Measurements from ENCODE around the gene CDK15.
"Not testable (repeated sequence)": the region's sequence is repeated elsewhere in the genome, so short reads cannot be mapped to it uniquely, and the experiment has no call there.

The CDK15 gene

DNA sequence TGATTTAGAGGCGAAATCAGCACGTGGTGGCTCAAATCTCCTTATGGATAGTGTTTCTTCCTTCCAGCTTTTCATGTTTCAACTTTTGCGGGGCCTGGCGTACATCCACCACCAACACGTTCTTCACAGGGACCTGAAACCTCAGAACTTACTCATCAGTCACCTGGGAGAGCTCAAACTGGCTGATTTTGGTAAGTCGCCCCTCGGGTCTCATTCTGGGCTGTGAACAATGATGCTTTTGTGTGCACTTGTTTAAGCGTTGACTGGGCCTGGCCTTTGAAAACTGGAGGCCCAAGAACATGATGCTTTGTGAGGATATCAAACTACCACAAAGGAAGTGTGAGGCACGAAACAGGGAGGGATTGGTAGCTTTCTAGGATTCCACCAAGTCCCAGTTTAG is 27.4 kb downstream of the CDK15 start:
- DNase-seq: no peak

GRCh38 chr2:201835066-201835465 is 28.7 kb downstream of the CDK15 start:
- DNase-seq: no peak

DNA sequence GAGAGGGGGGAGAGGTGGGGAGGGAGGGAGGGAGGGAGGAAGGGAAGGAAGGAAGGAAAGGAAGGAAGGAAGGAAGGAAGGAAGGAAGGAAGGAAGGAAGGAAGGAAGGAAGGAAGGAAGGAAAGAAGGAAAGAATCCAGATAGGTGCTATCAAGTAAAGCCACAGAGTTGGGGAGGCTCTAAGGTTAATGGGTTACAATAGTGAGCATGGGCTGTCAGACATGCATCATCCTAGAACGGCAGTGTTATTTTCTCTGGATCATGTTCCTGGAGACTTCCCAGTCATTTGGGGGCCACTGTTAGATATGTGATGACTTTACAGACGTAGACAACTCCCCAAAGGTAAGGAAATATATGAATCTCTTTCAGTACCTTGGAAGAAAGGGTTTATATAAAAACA is 31.1 kb downstream of the CDK15 start:
- DNase-seq: no peak

GRCh38 chr2:201837824-201838431 is 31.6 kb downstream of the CDK15 start:
- no peak for DNase-seq

GRCh38 chr2:201839727-201840126 is 33.4 kb downstream of the CDK15 start:
- DNase-seq: no peak

DNA sequence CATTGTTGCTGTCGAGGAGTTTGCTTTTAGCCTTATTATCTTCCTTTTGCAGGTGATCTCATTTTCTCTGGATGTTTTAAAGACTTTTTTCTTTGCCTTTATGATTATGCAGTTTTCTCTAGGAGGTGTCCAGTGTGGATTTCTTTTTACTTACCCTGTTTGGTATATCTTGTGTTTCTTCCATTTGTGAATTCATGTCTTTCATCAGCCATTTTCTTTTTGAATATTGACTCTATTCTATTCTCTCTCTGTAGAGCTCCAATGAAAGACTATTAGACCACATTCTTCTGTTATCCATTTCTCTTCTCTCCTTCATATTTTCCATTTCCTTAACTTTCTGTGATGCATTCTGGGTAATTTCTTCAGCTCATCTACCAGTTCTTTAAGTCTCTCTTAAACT is 34.4 kb downstream of the CDK15 start:
- no peak for DNase-seq

DNA sequence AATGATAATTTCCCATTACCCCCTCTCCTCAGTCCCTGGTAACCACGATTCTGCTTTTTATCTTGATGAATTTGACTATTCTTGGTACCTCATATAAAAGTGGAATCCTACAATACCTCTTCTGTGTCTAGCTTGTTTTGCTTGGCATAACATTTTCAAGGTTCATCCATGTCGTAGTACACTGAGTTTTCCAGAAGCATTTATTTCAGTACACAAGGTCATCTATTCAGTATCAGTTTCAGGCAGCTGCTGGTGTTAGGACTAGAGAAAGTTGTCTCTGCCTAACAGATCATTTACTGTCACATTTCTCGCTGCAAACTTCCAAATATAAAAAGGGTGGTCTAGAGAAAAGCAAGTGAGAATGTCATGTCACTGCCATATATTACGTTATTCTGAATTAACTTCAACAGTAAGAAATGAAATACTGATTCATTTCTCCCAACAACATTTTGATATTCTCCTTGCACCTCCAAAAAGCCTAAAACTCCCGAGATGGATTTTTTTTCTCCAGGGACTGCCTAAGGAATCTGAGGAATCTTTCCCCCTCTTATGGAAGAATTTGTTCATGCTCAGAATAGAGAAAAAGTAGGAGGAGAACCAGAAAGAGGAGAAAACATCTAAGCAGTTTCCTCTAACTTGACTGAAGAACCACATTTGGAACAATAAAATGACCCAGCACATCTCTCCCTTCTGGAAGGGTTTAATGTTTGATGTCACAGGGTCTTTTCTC is 36.0 kb downstream of the CDK15 start:
- no peak for DNase-seq

GRCh38 chr2:201844922-201845321 is 38.6 kb downstream of the CDK15 start:
- DNase-seq: not testable (repeated sequence)

GRCh38 chr2:201847481-201847880 is 41.1 kb downstream of the CDK15 start:
- DNase-seq: peak; percentile 33

DNA sequence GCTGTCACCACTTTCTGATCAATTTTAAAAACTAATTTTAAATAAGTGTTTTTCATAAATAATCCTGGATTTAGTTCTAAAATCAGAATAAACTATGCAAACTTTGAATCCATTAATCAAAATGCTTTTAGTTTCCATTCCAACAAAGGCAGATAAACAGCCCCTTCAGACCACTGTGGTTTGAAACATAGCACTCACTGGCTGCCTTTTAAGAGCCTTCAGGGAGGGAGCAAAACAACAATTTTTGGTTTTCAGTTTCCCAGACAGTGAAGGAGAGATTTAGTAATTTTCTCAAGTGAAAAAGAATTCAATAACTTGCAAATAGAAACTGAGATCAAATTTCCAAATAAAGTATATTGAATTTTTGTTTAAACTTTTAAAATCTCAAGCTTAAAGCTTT is 46.1 kb downstream of the CDK15 start:
- DNase-seq: no peak

GRCh38 chr2:201852878-201853415 is 46.6 kb downstream of the CDK15 start:
- DNase-seq: no peak

DNA sequence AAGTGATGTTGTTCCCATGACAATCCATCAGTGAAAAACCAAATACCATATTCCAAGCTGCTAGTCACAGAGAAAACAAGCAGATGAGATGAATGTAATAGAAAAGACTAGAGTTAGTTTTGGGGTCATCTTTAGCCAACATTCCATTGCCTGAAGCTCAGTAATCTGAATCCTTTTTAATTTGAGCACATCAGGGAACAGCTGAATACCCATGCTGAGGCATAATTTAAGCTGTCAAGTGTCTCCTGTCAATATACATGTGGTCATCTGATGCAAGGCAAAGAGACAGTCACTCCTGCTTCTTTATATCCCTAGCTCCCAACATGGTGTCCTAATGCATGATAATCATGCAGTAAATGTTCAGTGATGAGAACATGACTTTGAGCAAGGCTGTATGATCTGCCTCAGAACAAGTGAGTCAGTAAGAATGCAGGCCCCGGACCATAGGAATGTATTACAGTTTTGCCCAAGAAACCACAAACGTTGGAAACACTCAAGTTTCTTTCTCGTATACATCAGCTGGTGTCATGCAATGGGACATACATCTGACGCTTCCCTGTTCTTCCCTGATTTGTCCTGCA is 48.0 kb downstream of the CDK15 start:
- peak; percentile 82 for DNase-seq

DNA sequence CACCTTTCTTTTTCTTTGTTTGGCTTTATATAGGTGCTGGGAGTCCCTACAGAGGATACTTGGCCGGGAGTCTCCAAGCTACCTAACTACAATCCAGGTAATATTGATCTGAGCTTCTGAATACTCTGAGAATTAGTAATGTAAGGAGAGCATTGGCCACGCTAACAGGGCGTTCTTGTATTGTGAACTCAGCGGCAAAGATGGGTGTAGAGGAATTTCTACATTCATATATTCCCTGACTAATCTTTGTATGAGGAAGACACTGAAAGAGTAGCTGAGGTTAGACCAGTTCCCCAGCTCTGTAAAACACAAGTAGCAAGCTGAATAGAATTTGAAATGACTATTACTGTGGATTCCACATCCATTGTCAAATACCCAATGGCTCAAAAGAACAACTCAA is 48.5 kb downstream of the CDK15 start:
- no peak for DNase-seq

DNA sequence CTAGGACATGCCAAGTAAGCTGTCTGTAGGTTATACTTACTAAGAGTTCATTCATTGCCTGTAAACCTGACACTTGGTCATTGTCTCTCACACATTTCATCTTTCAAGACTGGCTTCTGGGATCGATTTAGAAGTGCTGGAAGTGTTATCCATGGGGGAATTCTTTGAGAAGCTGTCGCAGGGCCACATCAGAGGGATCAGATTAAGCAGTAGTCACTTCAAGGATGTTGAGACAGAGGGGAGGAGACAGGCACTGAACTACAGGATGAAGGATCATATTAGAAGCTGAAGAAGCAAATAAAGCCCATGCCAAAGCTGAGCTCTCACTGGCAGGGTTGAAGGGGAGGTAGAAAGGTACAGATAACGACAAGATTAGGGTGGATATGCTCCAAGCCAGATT is 49.0 kb downstream of the CDK15 start:
- DNase-seq: no peak

GRCh38 chr2:201857326-201857725 is 51.0 kb downstream of the CDK15 start:
- DNase-seq: no peak

DNA sequence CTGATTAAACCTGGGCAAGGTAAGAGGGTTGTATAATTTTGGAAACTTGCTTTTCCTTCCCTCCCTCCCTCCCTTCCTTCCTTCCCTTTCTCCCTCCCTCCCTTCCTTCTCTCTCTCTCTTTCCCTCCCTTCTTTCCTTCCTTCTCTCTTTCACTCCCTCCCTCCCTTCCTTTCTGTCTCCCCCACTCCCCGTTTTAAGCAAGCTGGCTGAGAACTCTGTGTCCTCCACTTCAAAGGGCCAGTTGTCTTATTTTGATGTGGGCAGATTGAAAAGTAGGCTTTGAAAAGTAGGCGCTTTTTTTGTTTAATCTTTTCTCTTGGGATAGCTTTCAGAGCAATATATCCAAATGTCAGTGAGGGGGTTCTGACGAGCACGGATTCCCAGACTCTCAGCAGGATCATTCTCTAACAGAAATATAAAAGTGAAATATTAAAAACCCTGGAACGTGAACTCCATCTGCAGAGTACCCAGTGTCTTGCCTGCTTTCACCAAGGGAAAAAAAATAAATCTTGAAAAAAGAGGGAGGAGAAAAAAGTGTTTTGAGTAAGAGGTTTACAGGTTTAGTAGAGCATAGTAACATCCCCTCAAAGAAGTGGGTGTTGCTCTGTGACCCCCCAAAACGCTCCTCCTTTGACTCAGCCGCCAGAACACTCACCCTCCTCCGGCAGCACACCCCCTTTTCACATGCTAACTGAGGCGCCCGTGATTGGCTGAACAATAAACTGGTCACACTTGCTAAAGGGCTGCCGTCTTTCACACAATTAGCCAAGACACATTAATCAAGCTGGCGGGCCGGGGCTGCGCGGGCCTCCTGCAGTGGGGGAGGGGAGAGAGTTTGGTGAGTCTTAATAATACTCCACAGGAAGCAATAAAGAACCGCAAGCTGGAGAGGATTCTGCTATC is 52.2 kb downstream of the CDK15 start:
- peak; percentile 15 for DNase-seq

DNA sequence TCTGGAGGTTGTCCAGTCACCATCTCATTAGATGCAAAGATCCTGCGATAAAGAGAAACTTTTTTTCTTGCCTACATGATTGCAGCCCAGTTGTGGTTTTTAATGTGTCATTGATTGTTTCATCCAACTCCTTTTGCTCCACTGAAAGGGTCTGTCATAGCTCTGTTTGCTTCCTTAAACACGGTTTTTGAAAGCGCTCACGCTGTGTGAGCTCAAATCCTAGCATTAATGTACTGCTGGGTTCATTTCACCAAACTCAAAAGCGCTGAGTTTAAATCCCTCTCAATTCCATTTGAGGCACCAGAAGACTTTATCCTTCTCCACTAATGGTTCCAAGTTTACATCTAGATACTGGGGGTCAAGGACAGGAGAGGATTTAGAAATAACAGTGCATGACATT is 53.6 kb downstream of the CDK15 start:
- no peak for DNase-seq

DNA sequence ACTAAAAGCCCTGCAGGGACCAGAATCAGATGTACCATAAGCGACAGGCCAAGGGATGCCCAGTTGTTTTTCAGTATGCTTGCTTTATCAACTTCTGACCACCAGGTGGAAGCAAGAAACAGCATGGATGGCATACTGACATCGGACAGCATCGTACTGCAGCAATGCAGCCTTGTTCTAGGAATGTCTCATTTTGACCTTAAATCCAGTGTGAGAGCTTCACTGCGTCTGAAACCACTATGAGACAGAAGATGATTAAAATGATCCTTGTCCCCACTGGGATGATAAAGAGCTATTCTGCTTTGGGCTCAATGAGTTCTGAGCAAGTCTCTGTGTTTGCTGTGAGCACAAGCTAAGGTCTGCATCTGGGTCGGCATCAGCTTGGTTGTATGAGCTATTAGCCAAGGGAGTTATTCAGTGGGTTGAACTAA is 54.3 kb downstream of the CDK15 start:
- DNase-seq: peak; percentile 46

DNA sequence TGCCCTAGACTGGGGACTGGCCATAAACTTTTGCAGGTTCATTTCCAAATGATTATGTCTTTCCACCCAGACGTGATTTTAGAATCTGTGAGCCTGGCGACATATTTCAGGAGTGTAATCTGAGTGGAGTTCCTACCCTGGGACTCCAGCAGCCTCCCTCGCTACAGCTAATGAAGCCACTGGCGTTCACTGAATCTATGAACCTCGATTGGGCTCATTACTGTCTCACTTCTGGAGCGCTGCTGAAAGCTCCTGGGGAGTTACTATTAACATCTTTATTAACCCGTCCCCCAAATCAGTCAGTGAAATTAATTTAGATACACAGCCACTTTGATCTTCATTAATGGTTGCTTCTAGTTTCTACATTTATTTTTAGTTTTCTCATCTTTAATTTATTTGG is 56.5 kb downstream of the CDK15 start:
- DNase-seq: no peak

DNA sequence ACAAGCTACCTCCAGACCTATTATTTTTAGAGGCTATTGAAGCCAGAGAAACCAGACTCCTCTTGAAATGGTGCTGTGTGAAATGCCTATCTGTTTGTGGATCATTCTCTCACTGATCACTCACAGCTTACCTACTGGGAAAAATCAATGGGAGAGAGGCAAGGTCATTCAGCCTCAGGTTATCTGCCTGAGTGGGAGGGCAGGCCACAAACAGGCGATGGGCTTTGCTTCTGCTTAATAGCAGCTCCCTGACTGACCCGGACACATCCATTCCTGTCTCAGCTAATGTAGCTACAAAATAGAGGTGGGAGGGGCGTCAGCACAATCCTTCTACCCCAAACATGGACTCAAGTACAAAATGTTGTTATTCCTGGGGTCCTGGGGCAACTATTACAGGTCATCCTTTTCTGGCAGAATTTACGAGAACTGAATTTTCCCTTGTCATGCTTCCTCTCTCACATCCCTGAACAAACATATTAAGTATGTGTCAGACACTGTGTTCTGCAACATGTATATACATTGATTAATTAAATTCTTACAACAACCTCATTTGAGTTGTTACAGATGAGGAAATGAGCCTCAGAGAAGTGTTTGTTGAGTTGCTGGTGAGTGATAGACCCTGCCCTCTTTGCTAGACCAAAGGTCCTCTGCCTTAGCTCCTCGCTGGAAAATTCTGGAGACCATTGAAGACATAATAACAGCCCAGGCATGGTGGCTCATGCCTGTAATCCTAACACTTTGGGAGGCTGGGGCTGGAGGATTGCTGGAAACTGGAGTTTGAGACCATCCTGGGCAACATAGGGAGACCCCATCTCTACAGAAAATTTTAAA is 60.5 kb downstream of the CDK15 start:
- DNase-seq: no peak

DNA sequence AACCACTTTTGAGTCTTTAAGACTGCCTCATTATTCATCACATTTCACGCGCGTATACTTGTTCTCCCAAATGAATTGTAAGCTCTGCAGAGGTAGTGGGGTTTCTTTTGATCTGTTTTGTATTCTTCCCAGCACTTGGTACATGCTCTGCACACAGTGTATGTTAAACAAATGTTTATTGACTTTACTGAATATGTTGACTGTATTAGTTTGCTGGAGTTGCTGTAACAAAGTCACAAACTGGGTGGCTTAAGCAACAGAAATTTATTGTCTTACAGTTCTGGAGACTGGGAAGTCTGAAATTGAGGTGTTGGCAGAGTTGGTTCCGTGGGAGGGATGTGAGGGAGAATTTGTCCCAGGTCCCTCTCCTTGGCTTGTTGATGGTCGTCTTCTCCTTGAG is 65.1 kb downstream of the CDK15 start:
- no peak for DNase-seq

DNA sequence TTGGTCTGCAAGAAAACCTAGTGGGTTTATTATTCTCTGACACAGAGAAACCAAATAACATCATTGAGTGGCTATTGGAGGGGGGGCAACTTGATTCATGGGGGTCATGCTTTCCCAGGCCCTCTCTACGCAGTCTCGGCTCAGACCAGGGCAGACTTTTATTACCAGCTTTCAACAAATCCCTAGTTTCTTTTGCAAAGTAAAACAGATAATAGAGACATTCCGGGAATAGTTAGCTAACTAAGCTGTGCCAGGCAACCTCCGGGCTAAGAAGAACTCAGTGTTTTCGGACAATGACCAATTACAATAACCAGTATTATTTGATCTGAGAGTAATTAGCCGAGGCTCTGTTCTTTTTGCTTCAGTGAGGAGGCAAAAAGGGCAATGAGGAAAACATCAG is 66.3 kb downstream of the CDK15 start:
- DNase-seq: no peak

Data from NCI-H226 (cell line).